Effector memory CD4-positive, alpha-beta T cell (primary cell): ENCODE data around the gene ASB6.
"Not testable (repeated sequence)": the region's sequence is repeated elsewhere in the genome, so short reads cannot be mapped to it uniquely, and the experiment has no call there.

ENCODE experiments used
- DNase-seq, 3 donors: peaks; one replicate each; pipeline ENCODE4 v3.0.0-alpha.2; 2020
- H3K27ac ChIP-seq: 2 replicates; pipeline ENCODE4 v1.7.0; 2013; ENCODE audit warnings: mild to moderate bottlenecking, low read length, moderate library complexity; ENCODE audit not compliant: insufficient read depth, poor library complexity, severe bottlenecking
- H3K27me3 ChIP-seq: replicated peaks from 2 replicates; pipeline ENCODE4 v1.7.0; 2013; ENCODE audit warnings: mild to moderate bottlenecking, low read length; ENCODE audit not compliant: insufficient read depth, control insufficient read depth, poor library complexity, severe bottlenecking
- H3K36me3 ChIP-seq: 2 replicates; pipeline ENCODE4 v1.7.0; 2013; ENCODE audit warnings: mild to moderate bottlenecking, low read length, moderate library complexity; ENCODE audit not compliant: control insufficient read depth, insufficient read depth
- H3K4me1 ChIP-seq: 2 replicates; pipeline ENCODE4 v1.7.0; 2013; ENCODE audit warnings: low read length, mild to moderate bottlenecking; ENCODE audit not compliant: control insufficient read depth, insufficient read depth, poor library complexity, severe bottlenecking
- H3K4me3 ChIP-seq: 2 replicates; pipeline ENCODE4 v1.7.0; 2013; ENCODE audit warnings: low read length, low read depth, mild to moderate bottlenecking; ENCODE audit not compliant: insufficient read depth, poor library complexity, severe bottlenecking
- H3K9me3 ChIP-seq: 2 replicates; pipeline ENCODE4 v1.7.0; 2013; ENCODE audit warnings: mild to moderate bottlenecking, low read length, moderate library complexity; ENCODE audit not compliant: control insufficient read depth

Gene ASB6

DNA sequence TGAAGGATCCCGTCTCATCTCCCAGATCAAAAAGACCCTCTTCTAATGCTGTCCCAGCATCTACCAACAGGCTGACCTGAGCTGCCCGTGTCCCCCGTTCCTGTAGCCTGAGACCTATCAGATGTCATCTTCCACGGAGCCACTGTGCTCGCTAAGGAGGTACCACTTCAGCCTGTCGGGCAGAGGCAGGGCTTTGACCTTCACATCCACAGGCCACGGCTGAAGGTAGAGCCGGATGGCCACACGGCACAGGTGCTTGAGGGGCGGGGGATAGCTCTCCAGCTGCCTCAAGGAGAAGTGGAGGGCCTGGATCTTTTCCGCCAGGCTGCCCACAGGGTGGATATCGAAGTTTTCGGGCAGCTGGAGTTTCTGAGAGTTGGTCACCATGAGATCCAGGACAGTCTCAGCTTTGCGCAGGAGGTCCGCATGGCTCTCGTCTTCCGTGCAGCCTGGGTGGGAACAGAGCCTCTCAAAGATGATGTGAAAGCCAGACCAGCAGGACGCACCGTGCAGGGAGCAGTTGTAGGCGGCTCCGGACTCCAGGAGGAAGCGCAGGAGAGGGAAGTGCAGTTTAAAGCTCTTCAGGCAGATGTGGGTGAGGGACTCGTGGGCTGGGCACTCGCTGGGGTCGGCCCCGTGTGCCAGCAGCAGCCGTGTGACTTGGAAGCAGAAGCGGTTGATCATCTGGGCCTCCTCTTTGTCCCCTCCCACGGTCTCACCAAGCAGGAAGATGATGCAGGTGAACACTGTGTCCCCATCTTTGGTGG, 4.1 kb downstream of the ASB6 start:
- no peaks in the 10 kb centered on the region for H3K27me3 ChIP-seq
- no peak for DNase-seq
- peaks cover 17% of the 10 kb centered on the region for H3K4me1 ChIP-seq
- no peaks in the 10 kb centered on the region for H3K9me3 ChIP-seq
- peaks cover 63% of the 10 kb centered on the region for H3K36me3 ChIP-seq
- H3K27ac ChIP-seq = no peak overlapping the region
- no peak overlapping the region for H3K4me3 ChIP-seq

DNA sequence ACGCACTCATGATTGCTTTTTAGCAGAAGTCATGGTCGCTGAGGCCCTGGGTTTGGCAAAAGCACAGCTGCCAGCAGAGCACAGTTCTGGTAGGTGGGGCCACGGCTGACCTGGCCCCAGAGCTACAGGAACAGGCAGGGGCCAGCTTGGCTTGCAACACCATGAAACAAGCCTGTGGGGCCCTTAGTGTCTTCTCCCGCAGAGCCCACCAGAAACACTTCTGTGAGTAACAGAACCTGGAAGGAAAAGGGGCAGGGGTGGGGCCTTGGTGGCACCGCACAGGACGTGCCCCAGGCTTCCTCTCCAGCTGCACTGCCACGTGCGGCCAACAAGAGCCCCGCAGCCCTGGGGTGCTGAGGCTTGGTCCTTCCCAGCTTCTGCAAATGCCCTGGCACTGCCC, 4.8 kb downstream of the ASB6 start:
- no peak overlapping the region for H3K27ac ChIP-seq
- peaks cover 70% of the 10 kb centered on the region for H3K36me3 ChIP-seq
- peaks cover 17% of the 10 kb centered on the region for H3K4me1 ChIP-seq
- no peak overlapping the region for H3K4me3 ChIP-seq
- no peak for DNase-seq
- H3K9me3 ChIP-seq = no peaks in the 10 kb centered on the region
- no peaks in the 10 kb centered on the region for H3K27me3 ChIP-seq

DNA sequence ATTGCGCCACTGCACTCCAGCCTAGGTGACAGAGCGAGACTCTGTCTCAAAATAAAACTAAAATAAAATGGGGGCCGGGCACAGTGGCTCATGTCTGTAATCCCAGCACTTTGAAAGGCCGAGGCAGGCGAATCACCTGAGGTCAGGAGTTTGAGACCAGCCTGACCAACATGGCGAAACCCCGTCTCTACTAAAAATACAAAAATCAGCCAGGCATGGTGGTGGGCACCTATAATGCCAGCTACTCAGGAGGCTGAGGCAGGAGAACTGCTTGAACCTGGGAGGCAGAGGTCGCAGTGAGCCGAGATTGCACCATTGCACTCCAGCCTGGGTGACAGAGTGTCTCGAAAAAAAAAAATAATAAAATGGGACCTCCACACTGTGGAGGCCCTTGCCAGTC, 5.6 kb downstream of the ASB6 start:
- not testable (repeated sequence) for H3K9me3 ChIP-seq, H3K27me3 ChIP-seq, H3K4me3 ChIP-seq, DNase-seq, H3K27ac ChIP-seq
- H3K4me1 ChIP-seq = peaks cover 15% of the 10 kb centered on the region
- peaks cover 75% of the 10 kb centered on the region for H3K36me3 ChIP-seq

DNA sequence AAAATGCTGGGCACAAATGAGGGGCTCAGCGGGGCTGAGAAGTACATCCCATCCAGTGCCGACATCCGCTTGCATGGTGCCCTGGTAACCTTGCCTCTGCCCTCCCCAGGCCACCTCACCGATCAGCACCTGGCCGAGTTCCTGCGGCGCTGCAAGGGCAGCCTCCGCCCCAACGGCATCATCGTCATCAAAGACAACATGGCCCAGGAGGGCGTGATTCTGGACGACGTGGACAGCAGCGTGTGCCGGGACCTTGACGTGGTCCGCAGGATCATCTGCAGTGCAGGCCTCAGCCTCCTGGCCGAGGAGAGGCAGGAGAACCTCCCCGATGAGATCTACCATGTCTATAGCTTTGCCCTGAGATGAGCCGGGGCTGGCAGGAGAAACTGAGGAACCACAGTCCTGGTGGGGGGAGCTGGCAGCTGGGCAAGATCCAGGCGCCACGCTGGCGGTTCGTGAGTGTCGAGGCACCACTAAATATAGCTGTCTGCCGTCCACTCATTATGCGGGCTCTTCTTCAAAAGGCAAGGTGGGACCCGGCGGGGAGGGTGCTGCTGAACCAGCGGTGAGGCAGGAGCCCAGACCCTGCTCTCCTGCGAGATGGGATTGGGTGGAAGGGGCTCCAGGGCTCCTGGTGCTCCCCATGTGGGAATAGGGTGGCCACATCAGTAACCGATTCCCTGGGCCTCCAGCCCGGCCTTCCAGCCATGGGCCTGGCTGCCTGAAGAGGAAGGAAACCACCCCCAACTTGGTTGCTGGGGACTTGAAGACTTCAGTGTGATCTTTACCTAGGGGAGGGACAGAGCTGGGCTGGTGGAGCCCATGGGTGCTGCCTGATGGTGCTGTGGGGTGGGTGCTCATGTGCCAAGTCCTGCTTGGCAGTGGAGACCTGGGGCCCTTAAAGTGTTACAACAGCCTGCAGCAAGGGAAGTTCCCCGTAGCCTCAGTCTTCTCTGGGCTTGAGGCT, 6.6 kb downstream of the ASB6 start:
- Histone ChIP-seq H3K4me1 (peaks cover 6% of the 10 kb centered on the region), H3K36me3 (peaks cover 75% of the 10 kb centered on the region)

DNA sequence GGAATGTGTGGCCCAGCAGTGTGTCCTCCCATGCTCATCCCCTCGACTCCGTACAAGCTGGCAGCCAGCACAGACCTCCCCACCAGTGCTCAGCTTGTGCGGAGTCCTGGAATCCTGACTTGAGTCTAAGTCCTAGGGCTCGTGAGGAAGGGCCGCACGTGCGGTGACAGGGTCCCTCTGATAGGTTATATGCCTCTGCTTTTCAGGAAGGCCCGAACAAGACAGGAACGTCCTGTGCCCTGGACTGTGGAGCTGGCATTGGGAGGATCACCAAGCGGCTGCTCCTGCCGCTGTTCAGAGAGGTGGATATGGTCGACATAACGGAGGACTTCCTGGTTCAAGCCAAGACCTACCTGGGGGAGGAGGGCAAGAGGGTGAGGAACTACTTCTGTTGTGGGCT, 8.1 kb downstream of the ASB6 start:
- H3K4me3 ChIP-seq = no peak overlapping the region
- no peak overlapping the region for H3K27ac ChIP-seq
- H3K9me3 ChIP-seq = no peaks in the 10 kb centered on the region
- H3K36me3 ChIP-seq = peaks cover 67% of the 10 kb centered on the region
- no peak for DNase-seq
- H3K27me3 ChIP-seq = no peaks in the 10 kb centered on the region
- peaks cover 7% of the 10 kb centered on the region for H3K4me1 ChIP-seq

More for the DNA sequence above, 6.6 kb downstream of the ASB6 start:
- Histone ChIP-seq H3K4me3 (no peak overlapping the region), H3K9me3 (no peaks in the 10 kb centered on the region), H3K27me3 (no peaks in the 10 kb centered on the region), H3K27ac (no peak overlapping the region)
- DNase-seq = no peak

DNA sequence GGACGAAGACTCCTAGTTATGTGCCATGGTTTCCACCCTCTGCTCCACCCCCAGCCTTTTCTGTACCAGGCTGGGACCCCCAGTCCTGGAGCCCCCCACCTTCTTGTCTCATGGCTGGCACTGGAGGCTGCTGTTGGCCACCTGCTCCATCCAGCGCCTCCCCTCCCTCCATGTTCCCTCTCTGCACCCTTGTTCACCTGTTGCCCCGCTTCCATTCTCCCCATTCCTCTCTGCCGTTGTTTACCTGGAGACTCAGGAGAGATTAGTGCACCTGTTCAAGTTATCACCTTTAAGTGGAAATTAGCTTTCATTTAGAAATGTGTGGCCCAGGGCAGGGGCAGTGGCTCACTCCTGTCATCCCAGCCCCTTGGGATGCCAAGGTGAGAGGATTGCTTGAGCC, 8.7 kb downstream of the ASB6 start:
- DNase-seq = no peak
- Histone ChIP-seq H3K36me3 (peaks cover 60% of the 10 kb centered on the region), H3K4me1 (peaks cover 12% of the 10 kb centered on the region), H3K4me3 (no peak overlapping the region), H3K27ac (no peak overlapping the region), H3K27me3 (no peaks in the 10 kb centered on the region), H3K9me3 (no peaks in the 10 kb centered on the region)

DNA sequence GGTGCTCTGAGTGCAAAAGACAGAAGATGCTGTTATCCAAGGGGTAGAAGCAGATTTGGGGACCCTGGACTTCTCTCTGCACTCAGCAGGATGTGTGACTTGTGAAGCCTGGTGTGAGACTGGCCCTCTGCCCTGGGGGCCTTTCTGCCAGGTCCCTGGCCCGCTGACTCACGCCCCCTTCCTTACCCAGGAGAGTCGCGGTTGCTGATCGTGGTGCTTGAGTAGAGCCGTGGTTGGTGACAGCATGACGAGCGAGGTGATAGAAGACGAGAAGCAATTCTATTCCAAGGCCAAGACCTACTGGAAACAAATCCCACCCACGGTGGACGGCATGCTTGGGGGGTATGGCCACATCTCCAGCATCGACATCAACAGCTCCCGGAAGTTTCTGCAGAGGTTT, 9.5 kb downstream of the ASB6 start:
- peak overlapping the region; percentile 7 for H3K27ac ChIP-seq
- peaks cover 53% of the 10 kb centered on the region for H3K36me3 ChIP-seq
- H3K4me3 ChIP-seq = no peak overlapping the region
- H3K27me3 ChIP-seq = no peaks in the 10 kb centered on the region
- DNase-seq = no peak
- H3K4me1 ChIP-seq = peaks cover 19% of the 10 kb centered on the region
- no peaks in the 10 kb centered on the region for H3K9me3 ChIP-seq

DNA sequence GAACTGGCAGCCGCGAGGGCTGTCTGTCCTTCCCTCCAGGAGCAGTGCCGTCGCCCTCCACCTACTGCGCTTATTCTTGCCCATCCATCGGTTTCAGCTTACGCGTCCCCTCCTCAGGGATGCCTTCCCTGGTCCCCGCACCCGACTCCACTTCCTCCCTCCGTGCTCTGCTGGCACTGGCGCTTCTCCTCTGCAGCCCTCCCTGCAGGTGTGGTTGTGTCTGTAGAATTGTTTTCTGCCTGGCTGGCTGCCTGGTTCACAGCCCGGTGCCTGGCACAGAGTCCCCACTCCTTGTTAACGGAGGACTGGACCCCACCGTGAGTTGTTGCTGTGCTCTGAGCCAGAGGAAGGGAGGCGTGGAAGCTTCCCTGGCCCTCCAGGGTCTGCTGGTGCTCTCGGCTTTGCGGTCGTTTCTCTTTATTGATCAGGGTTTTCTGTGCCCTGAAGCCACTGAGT, 10.2 kb downstream of the ASB6 start:
- no peak for DNase-seq
- no peak overlapping the region for H3K27ac ChIP-seq
- no peak overlapping the region for H3K4me3 ChIP-seq
- no peaks in the 10 kb centered on the region for H3K27me3 ChIP-seq
- H3K36me3 ChIP-seq = peaks cover 45% of the 10 kb centered on the region
- H3K9me3 ChIP-seq = no peaks in the 10 kb centered on the region
- peaks cover 25% of the 10 kb centered on the region for H3K4me1 ChIP-seq

DNA sequence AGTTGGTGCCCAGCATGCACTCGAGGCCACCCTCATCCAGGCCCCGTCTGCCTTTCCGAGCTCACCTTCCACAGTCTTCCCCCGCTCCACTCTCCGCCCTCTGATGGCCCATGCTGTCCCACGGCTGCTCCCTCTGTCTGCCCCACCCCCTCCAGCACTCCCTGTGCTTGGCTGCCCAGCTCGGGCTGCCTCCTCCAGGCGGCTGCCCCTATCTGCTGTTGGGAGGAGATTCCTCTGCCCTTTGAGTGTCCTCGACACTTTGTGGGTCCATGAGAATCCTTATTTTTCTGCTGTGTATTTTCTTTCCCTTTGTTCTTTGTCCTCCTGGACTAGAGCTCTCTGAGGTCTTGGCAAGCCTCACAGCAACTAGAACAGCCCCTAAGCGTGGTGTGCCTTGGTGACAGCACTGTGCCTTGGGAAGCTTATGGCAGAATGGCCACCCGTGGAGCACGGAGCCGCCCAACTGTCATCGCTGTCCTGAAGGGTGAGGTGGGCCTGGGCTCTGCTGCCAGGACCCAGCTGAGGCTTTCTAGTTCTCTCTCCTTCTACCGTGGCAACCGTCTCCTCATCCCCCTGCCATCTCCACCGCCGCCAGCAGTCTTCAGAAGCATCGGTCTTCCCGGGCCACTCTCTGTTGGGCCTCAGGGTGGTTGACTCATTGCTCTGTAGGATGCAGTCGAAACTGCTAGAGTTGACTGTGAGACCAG, 10.8 kb downstream of the ASB6 start:
- no peak for DNase-seq
- H3K9me3 ChIP-seq = no peaks in the 10 kb centered on the region
- H3K27ac ChIP-seq = no peak overlapping the region
- peaks cover 42% of the 10 kb centered on the region for H3K36me3 ChIP-seq
- peaks cover 29% of the 10 kb centered on the region for H3K4me1 ChIP-seq
- no peak overlapping the region for H3K4me3 ChIP-seq
- no peaks in the 10 kb centered on the region for H3K27me3 ChIP-seq
